OCI-LY1 (cell line): ENCODE measurements around the gene PDGFRB.

Experiments
- EZH2 ChIP-seq: fragments of 200-600 bp; sonication (generic), shearing (Covaris generic); IDR thresholded peaks from 2 replicates; pipeline ENCODE4 v1.8.0; 2017; ENCODE audit warnings: borderline replicate concordance, mixed run types, mild to moderate bottlenecking, antibody characterized with exemption, low read length, moderate library complexity, mixed read lengths
- TF ChIP-seq, protein P1 (sequence below): fragments of 200-600 bp; sonication (generic), shearing (Covaris generic); IDR thresholded peaks from 2 replicates; pipeline ENCODE4 v1.5.1; 2017; ENCODE audit warnings: mild to moderate bottlenecking, antibody characterized with exemption, low read length, moderate library complexity, mixed read lengths

DNA sequence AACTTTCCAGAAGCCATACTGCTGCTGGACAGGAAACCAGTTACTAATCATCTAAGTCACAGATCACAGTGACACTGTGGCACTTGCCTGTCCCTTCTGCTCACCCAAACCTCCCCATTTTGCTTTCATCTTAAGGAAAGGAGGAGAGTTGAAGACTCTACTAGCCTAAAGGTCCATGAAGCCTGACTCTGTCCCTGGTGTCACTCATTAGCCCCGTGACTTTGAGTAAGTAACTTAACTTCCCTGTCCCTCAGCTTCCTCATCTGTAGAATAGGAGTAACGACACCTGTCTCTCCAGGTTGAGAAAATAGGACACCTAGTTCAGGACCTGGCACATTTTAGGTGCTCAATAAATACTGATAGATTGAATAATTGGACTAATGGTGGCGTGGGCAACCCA is 33.7 kb upstream of the PDGFRB start:
- TF ChIP-seq, protein P1, sequence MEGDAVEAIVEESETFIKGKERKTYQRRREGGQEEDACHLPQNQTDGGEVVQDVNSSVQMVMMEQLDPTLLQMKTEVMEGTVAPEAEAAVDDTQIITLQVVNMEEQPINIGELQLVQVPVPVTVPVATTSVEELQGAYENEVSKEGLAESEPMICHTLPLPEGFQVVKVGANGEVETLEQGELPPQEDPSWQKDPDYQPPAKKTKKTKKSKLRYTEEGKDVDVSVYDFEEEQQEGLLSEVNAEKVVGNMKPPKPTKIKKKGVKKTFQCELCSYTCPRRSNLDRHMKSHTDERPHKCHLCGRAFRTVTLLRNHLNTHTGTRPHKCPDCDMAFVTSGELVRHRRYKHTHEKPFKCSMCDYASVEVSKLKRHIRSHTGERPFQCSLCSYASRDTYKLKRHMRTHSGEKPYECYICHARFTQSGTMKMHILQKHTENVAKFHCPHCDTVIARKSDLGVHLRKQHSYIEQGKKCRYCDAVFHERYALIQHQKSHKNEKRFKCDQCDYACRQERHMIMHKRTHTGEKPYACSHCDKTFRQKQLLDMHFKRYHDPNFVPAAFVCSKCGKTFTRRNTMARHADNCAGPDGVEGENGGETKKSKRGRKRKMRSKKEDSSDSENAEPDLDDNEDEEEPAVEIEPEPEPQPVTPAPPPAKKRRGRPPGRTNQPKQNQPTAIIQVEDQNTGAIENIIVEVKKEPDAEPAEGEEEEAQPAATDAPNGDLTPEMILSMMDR, result no peak
- no peak for TF ChIP-seq EZH2
